OCI-LY7 (cell line): Measurements from ENCODE around the gene ANKRD17. TPM values are rescaled to one million over a fixed set of nuclear protein-coding genes. Genes with fewer than 3 reads are reported as not detected.
A peak's percentile ranks its signal among the peaks of the same experiment; 100 is the strongest.

ENCODE experiments used
- Bru-seq: library from RNA; stranded (reverse); fragments of 400-500 nt; gene quantifications from one replicate; lab custom pipeline; 2021; lab: Mats Ljungman, UMichigan
- BruChase-seq, 2 experiments: library from RNA; stranded (reverse); fragments of 400-500 nt; gene quantifications; one replicate each; lab custom pipeline; 2021; lab: Mats Ljungman, UMichigan
- BruUV-seq: library from RNA; stranded (reverse); fragments of 400-500 nt; replicated peaks from 2 replicates; lab custom pipeline; 2021; lab: Mats Ljungman, UMichigan
- CTCF ChIA-PET: fragments of 300-600 bp; sonication (Branson Sonifier 250); formaldehyde crosslinking; loops from one replicate; lab custom pipeline; 2022; ENCODE audit warnings: antibody characterized with exemption; ENCODE audit not compliant: unreplicated experiment; lab: Charles Lee
- POLR2A ChIA-PET: fragments of 300-600 bp; sonication (Branson Sonifier 250); formaldehyde crosslinking; loops from one replicate; lab custom pipeline; 2022; ENCODE audit warnings: antibody characterized with exemption; lab: Charles Lee
- DNase-seq: peaks from one replicate; pipeline ENCODE4 v3.0.0-alpha.2; 2015; ENCODE audit warnings: low spot score
- H2AFZ ChIP-seq: fragments of 200-600 bp; sonication (generic), shearing (Covaris generic); 2 replicates; pipeline ENCODE4 v1.6.1; 2014; ENCODE audit warnings: mild to moderate bottlenecking, antibody characterized with exemption, low read length, moderate library complexity
- H3K27ac ChIP-seq: fragments of 200-600 bp; sonication (generic); 2 replicates; pipeline ENCODE4 v1.5.1; 2014; ENCODE audit warnings: mixed run types, low read depth, mild to moderate bottlenecking, moderate library complexity, low read length, inconsistent platforms; ENCODE audit not compliant: poor library complexity, severe bottlenecking
- H3K36me3 ChIP-seq: fragments of 200-600 bp; sonication (generic); 2 replicates; pipeline ENCODE4 v1.6.1; 2014; ENCODE audit warnings: mild to moderate bottlenecking, antibody characterized with exemption, low read length, moderate library complexity, mixed read lengths; ENCODE audit not compliant: insufficient read depth
- H3K4me1 ChIP-seq: fragments of 200-600 bp; sonication (generic); 2 replicates; pipeline ENCODE4 v1.5.1; 2014; ENCODE audit warnings: mild to moderate bottlenecking, low read length; ENCODE audit not compliant: insufficient read depth, poor library complexity, severe bottlenecking
- H3K4me2 ChIP-seq: fragments of 200-600 bp; sonication (generic); 2 replicates; pipeline ENCODE4 v1.6.1; 2014; ENCODE audit warnings: mild to moderate bottlenecking, low read length
- H3K4me3 ChIP-seq: fragments of 200-600 bp; sonication (generic); 2 replicates; pipeline ENCODE4 v1.5.1; 2014; ENCODE audit warnings: mild to moderate bottlenecking, low read depth, low read length; ENCODE audit not compliant: poor library complexity, severe bottlenecking
- H3K79me2 ChIP-seq: fragments of 200-600 bp; sonication (generic); 2 replicates; pipeline ENCODE4 v1.6.1; 2016; ENCODE audit warnings: low read depth, mild to moderate bottlenecking, low read length, moderate library complexity, mixed read lengths; ENCODE audit not compliant: insufficient read depth
- H3K9me2 ChIP-seq: fragments of 200-600 bp; sonication (generic); 2 replicates; pipeline ENCODE4 v1.6.1; 2016; ENCODE audit warnings: mild to moderate bottlenecking, low read length, mixed read lengths; ENCODE audit not compliant: insufficient read depth
- H3K9me3 ChIP-seq: fragments of 200-600 bp; sonication (generic); 2 replicates; pipeline ENCODE4 v1.6.1; 2014; ENCODE audit warnings: mild to moderate bottlenecking, mixed run types, low read length, mixed read lengths
- H4K20me1 ChIP-seq: fragments of 200-600 bp; sonication (generic); 2 replicates; pipeline ENCODE4 v1.6.1; 2014; ENCODE audit warnings: mild to moderate bottlenecking, antibody characterized with exemption, low read length, moderate library complexity, mixed read lengths; ENCODE audit not compliant: insufficient read depth
- CTCF ChIP-seq: fragments of 200-600 bp; sonication (generic); conservative IDR thresholded peaks from 2 replicates; pipeline ENCODE4 v1.5.1; 2014; ENCODE audit warnings: mild to moderate bottlenecking, antibody characterized with exemption, low read length, moderate library complexity, mixed read lengths
- EZH2phosphoT487 ChIP-seq: fragments of 200-600 bp; sonication (generic); IDR thresholded peaks from 2 replicates; pipeline ENCODE4 v1.6.1; 2018; ENCODE audit warnings: low read depth, borderline replicate concordance, mild to moderate bottlenecking, mixed run types, antibody characterized with exemption, low read length, moderate library complexity, mixed read lengths
- intact Hi-C: fragments of 100-400 bp; cut with micrococcal nuclease; formaldehyde crosslinking; loops from one replicate; pipeline ENCODE4 v1.10.0; 2022; ENCODE audit not compliant: unreplicated experiment
- long read RNA-seq: library from polyadenylated mRNA; stranded (forward); transcript quantifications from one replicate; pipeline ENCODE4 v2.0.0, GENCODE V29; 2022
- total RNA-seq, 2 experiments: library from RNA; depleted of rRNA in 1 of 2; stranded (reverse); fragments of >200 nt in 1 of 2; shearing (Covaris generic) in 1 of 2; gene quantifications; 2 replicates each; pipeline ENCODE4 v1.2.3, GENCODE V29; 2014 to 2022

ANKRD17 gene
- total RNA-seq (2014; rRNA removed; shearing (Covaris generic)) (39.4 and 53.0 TPM in 2 replicates), total RNA-seq (2022) (70.3 and 77.4 TPM in 2 replicates), Bru-seq, nascent RNA (percentile 97 among the genes with signal in this experiment), BruChase-seq, experiment 1, labeled RNA remaining after a 6-hour chase (percentile 94 among the genes with signal in this experiment), BruChase-seq, experiment 2, labeled RNA remaining after a 2-hour chase (percentile 95 among the genes with signal in this experiment)
- long read RNA-seq, full-length matches to known transcripts = 4 of 97 reads
- long read RNA-seq, partial matches to known transcripts = 72 of 97 reads
- long read RNA-seq, other reads (novel, unspliced or antisense) = 21 of 97 reads

GRCh38 chr4:73258686-73259570, at the start of gene ANKRD17:
Gene ANKRD17 (minus strand): TSS chr4:73258798. CDS start chr4:73258668, 130 bp downstream.
- ChIA-PET CTCF (interaction anchor here (0.6 kb wide), 1 partner anchor 1040 kb away, joined by 7 read pairs; no protein-coding TSS in a partner anchor), POLR2A (interaction anchor here (0.5 to 3.1 kb wide), 23 partner anchors 7 to 1452 kb away, joined by 3 to 20 read pairs (median 4); partner anchors contain the start of gene RASSF6)
- Histone ChIP-seq H3K4me2 (peak within 1 kb of the TSS; percentile 92), H3K4me1 (peaks cover 50% of the 10 kb centered on the region), H3K27ac (peak within 1 kb of the TSS; percentile 84), H3K9me2 (no peaks in the 10 kb centered on the region), H4K20me1 (peaks cover 26% of the 10 kb centered on the region), H2AFZ (peak within 1 kb of the TSS; percentile 67), H3K4me3 (peak within 1 kb of the TSS; percentile 99), H3K9me3 (no peaks in the 10 kb centered on the region), H3K36me3 (peaks cover 49% of the 10 kb centered on the region), H3K79me2 (peaks cover 67% of the 10 kb centered on the region)
- TF ChIP-seq CTCF = no peak
- TF ChIP-seq EZH2phosphoT487 = no peak
- peak; percentile 94 for DNase-seq
- no TSS peak for BruUV-seq
- intact Hi-C loops = loop anchor here (1.0 to 10.0 kb wide), 5 partner anchors 117 to 557 kb away; partner anchors contain the start of gene COX18

- Histone ChIP-seq H3K9me3 (no peaks in the 10 kb centered on the region), H2AFZ (no peak overlapping the region), H3K4me1 (peaks cover 3% of the 10 kb centered on the region), H3K27ac (no peak overlapping the region), H3K36me3 (no peaks in the 10 kb centered on the region), H4K20me1 (no peaks in the 10 kb centered on the region), H3K79me2 (no peaks in the 10 kb centered on the region), H3K9me2 (no peaks in the 10 kb centered on the region), H3K4me2 (no peak overlapping the region), H3K4me3 (no peak overlapping the region)
- CTCF ChIA-PET = no interaction called here
- peak; percentile 34 for DNase-seq
- intact Hi-C loops = no loop called here
- BruUV-seq = no TSS peak
- POLR2A ChIA-PET = interaction anchor here (0.9 kb wide), 1 partner anchor 16 kb away, joined by 3 read pairs; no protein-coding TSS in a partner anchor
- TF ChIP-seq CTCF (peak; percentile 64), EZH2phosphoT487 (no peak)
Measured at GRCh38 chr4:73308286-73308685, 49.7 kb upstream of the ANKRD17 start.
